ENCODE results near the gene FAM222B.

- TF ChIP-seq CTCF (IDR thresholded peaks at IDR 0.05) (no peak), EZH2phosphoT487 (IDR thresholded peaks at IDR 0.05) (no peak), EZH2 (IDR thresholded peaks at IDR 0.05) (no peak)
Measured at GRCh38 chr17:28812091-28812747, 30.4 kb downstream of the FAM222B start.
